AG10803 (cell line): ENCODE data around the gene MPI.
A peak's percentile ranks its signal among the peaks of the same experiment; 100 is the strongest.

ENCODE experiments used
- DNase-seq: peaks from one replicate; pipeline ENCODE4 v3.0.0; 2010; ENCODE audit warnings: low read depth
- H3K4me3 ChIP-seq: 2 replicates; pipeline ENCODE4 v1.5.1; 2011; ENCODE audit warnings: mild to moderate bottlenecking, low read length, control low read depth
- CTCF ChIP-seq: conservative IDR thresholded peaks from 2 replicates; pipeline ENCODE4 v1.5.1; 2011; ENCODE audit warnings: mild to moderate bottlenecking, low read length, control low read depth, inconsistent platforms

The MPI gene

GRCh38 chr15:74902295-74903075 lies 12.6 kb downstream of the MPI start:
- DNase-seq, result no peak
- H3K4me3 ChIP-seq, result no peak overlapping the region
- TF ChIP-seq CTCF, result no peak

- no peak for TF ChIP-seq CTCF
- no peak overlapping the region for H3K4me3 ChIP-seq
- DNase-seq, result no peak
Measured at GRCh38 chr15:74903676-74904075, 13.8 kb downstream of the MPI start.

- no peak for TF ChIP-seq CTCF
- peak overlapping the region; percentile 83; the same call in 1 of the 2 replicates for H3K4me3 ChIP-seq
- no peak for DNase-seq
Measured at GRCh38 chr15:74904190-74904805, 14.5 kb downstream of the MPI start.

GRCh38 chr15:74906067-74906449 lies 16.2 kb downstream of the MPI start:
- H3K4me3 ChIP-seq, result peak overlapping the region; percentile 83
- DNase-seq, result no peak
- no peak for TF ChIP-seq CTCF

- TF ChIP-seq CTCF, result no peak
- peak; percentile 84 for DNase-seq
- peak within 1 kb of the TSS; percentile 83 for H3K4me3 ChIP-seq
Measured at GRCh38 chr15:74906450-74907162, 16.8 kb downstream of the MPI start, which contains the start of gene FAM219B. Gene FAM219B (minus strand): TSS chr15:74906851. CDS start chr15:74906800, 51 bp downstream.

GRCh38 chr15:74907163-74907870 lies 17.5 kb downstream of the MPI start:
- DNase-seq, result no peak

More at GRCh38 chr15:74907163-74907870, 17.5 kb downstream of the MPI start:
- peak overlapping the region; percentile 83 for H3K4me3 ChIP-seq
- TF ChIP-seq CTCF, result no peak
